PC-9 (cell line): ENCODE data around the gene GTPBP6. TPM values are rescaled to one million over a fixed set of nuclear protein-coding genes. Genes with fewer than 3 reads are reported as not detected.

Experiments
- BruUV-seq: library from RNA; stranded (reverse); fragments of 400-500 nt; replicated peaks from 2 replicates; lab custom pipeline; 2021; lab: Mats Ljungman, UMichigan
- CTCF ChIA-PET: fragments of 300-600 bp; sonication (Branson Sonifier 250); formaldehyde crosslinking; loops from one replicate; lab custom pipeline; 2022; ENCODE audit warnings: antibody characterized with exemption; lab: Charles Lee
- POLR2A ChIA-PET: fragments of 300-600 bp; sonication (Branson Sonifier 250); formaldehyde crosslinking; loops from one replicate; lab custom pipeline; 2022; ENCODE audit warnings: antibody characterized with exemption; ENCODE audit not compliant: unreplicated experiment; lab: Charles Lee
- DNase-seq, 2 experiments: peaks; one replicate each; pipeline versions ENCODE4 v3.0.0 to v3.0.0-alpha.2; 2015 to 2022; ENCODE audit warnings: mixed read lengths in 1 of 2
- H2AFZ ChIP-seq: fragments of 200-600 bp; sonication (generic); 2 replicates; pipeline ENCODE4 v1.8.1; 2017; ENCODE audit warnings: antibody characterized with exemption
- H3F3A ChIP-seq: fragments of 200-600 bp; sonication (generic); 2 replicates; pipeline ENCODE4 v1.8.1; 2017; ENCODE audit warnings: antibody characterized with exemption, mild to moderate bottlenecking, low read depth; ENCODE audit not compliant: insufficient read depth
- H3K27ac ChIP-seq: fragments of 200-600 bp; sonication (generic); 2 replicates; pipeline ENCODE4 v1.6.1; 2016; ENCODE audit warnings: mixed run types
- H3K27me3 ChIP-seq: fragments of 200-600 bp; sonication (generic); 2 replicates; pipeline ENCODE4 v1.6.1; 2016; ENCODE audit warnings: low read depth, mixed run types; ENCODE audit not compliant: insufficient read depth
- H3K36me3 ChIP-seq: fragments of 200-600 bp; sonication (generic); 2 replicates; pipeline ENCODE4 v1.6.1; 2016; ENCODE audit warnings: low read depth, mixed run types
- H3K4me1 ChIP-seq: fragments of 200-600 bp; sonication (generic); replicated peaks from 2 replicates; pipeline ENCODE4 v1.6.1; 2016; ENCODE audit warnings: mixed run types; ENCODE audit not compliant: insufficient read depth
- H3K4me2 ChIP-seq: fragments of 200-600 bp; sonication (generic); 2 replicates; pipeline ENCODE4 v1.6.1; 2017; ENCODE audit warnings: mixed run types
- H3K4me3 ChIP-seq: fragments of 200-600 bp; sonication (generic); 2 replicates; pipeline ENCODE4 v1.6.1; 2016; ENCODE audit warnings: mixed run types
- H3K79me2 ChIP-seq: fragments of 200-600 bp; sonication (generic); 2 replicates; pipeline ENCODE4 v1.6.1; 2017; ENCODE audit warnings: low read depth, mixed run types
- H3K9me2 ChIP-seq: fragments of 200-600 bp; sonication (generic); 2 replicates; pipeline ENCODE4 v1.8.1; 2017; ENCODE audit warnings: mild to moderate bottlenecking; ENCODE audit not compliant: insufficient read depth
- H3K9me3 ChIP-seq: fragments of 200-600 bp; sonication (generic); 2 replicates; pipeline ENCODE4 v1.8.1; 2016; ENCODE audit warnings: low read depth; ENCODE audit not compliant: insufficient read depth
- H4K20me1 ChIP-seq: fragments of 200-600 bp; sonication (generic); 2 replicates; pipeline ENCODE4 v1.8.1; 2017; ENCODE audit not compliant: insufficient read depth
- EZH2 ChIP-seq: fragments of 200-600 bp; sonication (generic); IDR thresholded peaks from 2 replicates; pipeline ENCODE4 v1.8.0; 2017; ENCODE audit warnings: antibody characterized with exemption, low read depth
- intact Hi-C: fragments of 100-400 bp; cut with micrococcal nuclease; formaldehyde crosslinking; loops from one replicate; pipeline ENCODE4 v1.10.0; 2022; ENCODE audit not compliant: unreplicated experiment
- total RNA-seq: library from RNA; stranded (reverse); gene quantifications from 2 replicates; pipeline ENCODE4 v1.2.3, GENCODE V29; 2021
- TF ChIP-seq, protein P1 (sequence below): fragments of 200-600 bp; sonication (generic); conservative IDR thresholded peaks from 2 replicates; pipeline ENCODE4 v1.6.1; 2017; ENCODE audit warnings: mixed run types, antibody characterized with exemption, mild to moderate bottlenecking, moderate library complexity

GTPBP6 gene
- total RNA-seq, 1 experiment from 2014 or later: 43.5 TPM

GRCh38 chrX:290476-291166, 28.0 kb downstream of the GTPBP6 start:
- intact Hi-C loops: no loop called here
- TF ChIP-seq EZH2: no peak
- TF ChIP-seq, protein P1, sequence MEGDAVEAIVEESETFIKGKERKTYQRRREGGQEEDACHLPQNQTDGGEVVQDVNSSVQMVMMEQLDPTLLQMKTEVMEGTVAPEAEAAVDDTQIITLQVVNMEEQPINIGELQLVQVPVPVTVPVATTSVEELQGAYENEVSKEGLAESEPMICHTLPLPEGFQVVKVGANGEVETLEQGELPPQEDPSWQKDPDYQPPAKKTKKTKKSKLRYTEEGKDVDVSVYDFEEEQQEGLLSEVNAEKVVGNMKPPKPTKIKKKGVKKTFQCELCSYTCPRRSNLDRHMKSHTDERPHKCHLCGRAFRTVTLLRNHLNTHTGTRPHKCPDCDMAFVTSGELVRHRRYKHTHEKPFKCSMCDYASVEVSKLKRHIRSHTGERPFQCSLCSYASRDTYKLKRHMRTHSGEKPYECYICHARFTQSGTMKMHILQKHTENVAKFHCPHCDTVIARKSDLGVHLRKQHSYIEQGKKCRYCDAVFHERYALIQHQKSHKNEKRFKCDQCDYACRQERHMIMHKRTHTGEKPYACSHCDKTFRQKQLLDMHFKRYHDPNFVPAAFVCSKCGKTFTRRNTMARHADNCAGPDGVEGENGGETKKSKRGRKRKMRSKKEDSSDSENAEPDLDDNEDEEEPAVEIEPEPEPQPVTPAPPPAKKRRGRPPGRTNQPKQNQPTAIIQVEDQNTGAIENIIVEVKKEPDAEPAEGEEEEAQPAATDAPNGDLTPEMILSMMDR: no peak
- POLR2A ChIA-PET: no interaction called here

GRCh38 chrX:288561-288991, 30.0 kb downstream of the GTPBP6 start:
- CTCF ChIA-PET: no interaction called here
- H2AFZ ChIP-seq: no peak overlapping the region
- BruUV-seq: no TSS peak

More at GRCh38 chrX:290476-291166, 28.0 kb downstream of the GTPBP6 start:
- H3K27ac ChIP-seq: no peak overlapping the region
- no peaks in the 10 kb centered on the region for H3K36me3 ChIP-seq
- no peak overlapping the region for H2AFZ ChIP-seq
- H3K4me2 ChIP-seq: no peak overlapping the region
- H3K79me2 ChIP-seq: no peaks in the 10 kb centered on the region
- CTCF ChIA-PET: no interaction called here
- H3K4me3 ChIP-seq: no peak overlapping the region
- BruUV-seq: no TSS peak
- no peaks in the 10 kb centered on the region for H3K27me3 ChIP-seq
- no peaks in the 10 kb centered on the region for H3K9me2 ChIP-seq
- no peaks in the 10 kb centered on the region for H3F3A ChIP-seq
- H3K4me1 ChIP-seq: no peaks in the 10 kb centered on the region
- DNase-seq: no peak
- H3K9me3 ChIP-seq: no peaks in the 10 kb centered on the region
- H4K20me1 ChIP-seq: no peaks in the 10 kb centered on the region

GRCh38 chrX:287670-288069, 30.9 kb downstream of the GTPBP6 start:
- H3K36me3 ChIP-seq: no peaks in the 10 kb centered on the region
- no peak overlapping the region for H3K4me3 ChIP-seq
- intact Hi-C loops: no loop called here
- no peak for TF ChIP-seq EZH2
- TF ChIP-seq, protein P1: no peak
- H4K20me1 ChIP-seq: no peaks in the 10 kb centered on the region
- no peak overlapping the region for H3K27ac ChIP-seq
- ChIA-PET POLR2A (no interaction called here), CTCF (no interaction called here)
- no peak overlapping the region for H3K4me2 ChIP-seq
- no peak overlapping the region for H2AFZ ChIP-seq
- no peaks in the 10 kb centered on the region for H3K9me3 ChIP-seq
- H3K79me2 ChIP-seq: no peaks in the 10 kb centered on the region
- peaks cover 8% of the 10 kb centered on the region; the same call in 1 of the 2 replicates for H3F3A ChIP-seq
- DNase-seq: no peak
- H3K27me3 ChIP-seq: no peaks in the 10 kb centered on the region
- H3K4me1 ChIP-seq: no peaks in the 10 kb centered on the region
- no peaks in the 10 kb centered on the region for H3K9me2 ChIP-seq
- no TSS peak for BruUV-seq

More at GRCh38 chrX:288561-288991, 30.0 kb downstream of the GTPBP6 start:
- H3F3A ChIP-seq: peaks cover 8% of the 10 kb centered on the region; the same call in 1 of the 2 replicates
- TF ChIP-seq, protein P1: no peak
- no peak for TF ChIP-seq EZH2
- POLR2A ChIA-PET: no interaction called here
- H3K27ac ChIP-seq: no peak overlapping the region
- no peaks in the 10 kb centered on the region for H3K9me2 ChIP-seq
- no peaks in the 10 kb centered on the region for H4K20me1 ChIP-seq
- no peak overlapping the region for H3K4me3 ChIP-seq
- H3K79me2 ChIP-seq: no peaks in the 10 kb centered on the region
- no peak for DNase-seq
- no peaks in the 10 kb centered on the region for H3K27me3 ChIP-seq
- H3K4me2 ChIP-seq: no peak overlapping the region
- H3K4me1 ChIP-seq: no peaks in the 10 kb centered on the region
- H3K36me3 ChIP-seq: no peaks in the 10 kb centered on the region
- intact Hi-C loops: no loop called here
- H3K9me3 ChIP-seq: no peaks in the 10 kb centered on the region
